Esophagus squamous epithelium (tissue), 4 donors: Measurements from ENCODE around the gene NUDCD3.

Experiments
- CTCF ChIP-seq, 6 experiments: fragments of 450-650 bp in 4 of 6; fragments of 200-600 bp in 2 of 6; sonication (generic) in 2 of 6; IDR thresholded peaks; one replicate each; pipeline ENCODE4 v1.5.1; 2016 to 2019; ENCODE audit warnings: antibody characterized with exemption in 6 of 6, mild to moderate bottlenecking in 4 of 6, moderate library complexity in 4 of 6
- POLR2A ChIP-seq, 4 donors: fragments of 450-650 bp; IDR thresholded peaks; one replicate each; pipeline ENCODE4 v1.6.1; 2017; ENCODE audit warnings: antibody characterized with exemption in 4 of 4, mild to moderate bottlenecking in 4 of 4, moderate library complexity in 3 of 4

- TF ChIP-seq POLR2A (IDR thresholded peaks at IDR 0.05) (no peak), CTCF (IDR thresholded peaks at IDR 0.05) (no peak)
Observed at GRCh38 chr7:44398511-44398911, 91.9 kb downstream of the NUDCD3 start.
